ENCODE measurements around the gene MGAT4A.

GRCh38 chr2:98632351-98632750 is 98.6 kb downstream of the MGAT4A start:
- TF ChIP-seq RAD21 (IDR thresholded peaks at IDR 0.05; ENCODE audit: low read depth) (no peak), TAF1 (IDR thresholded peaks at IDR 0.05; ENCODE audit: low read depth) (no peak), CREB1 (IDR thresholded peaks at IDR 0.05; ENCODE audit: low read depth) (no peak), REST (IDR thresholded peaks at IDR 0.05; ENCODE audit: low read depth) (no peak), EP300 (IDR thresholded peaks at IDR 0.05; ENCODE audit: borderline replicate concordance) (no peak), CEBPB (IDR thresholded peaks at IDR 0.05) (no peak), FOXM1 (IDR thresholded peaks at IDR 0.05; ENCODE audit: borderline replicate concordance, low read depth) (no peak)
